NCI-H69 (cell line): ENCODE data around the gene FAF1.
"Not testable (repeated sequence)": the region's sequence is repeated elsewhere in the genome, so short reads cannot be mapped to it uniquely, and the experiment has no call there.

Experiments
- DNase-seq: peaks from one replicate; lab custom pipeline; 2025; lab: John Stamatoyannopoulos, UW

Gene FAF1

DNA sequence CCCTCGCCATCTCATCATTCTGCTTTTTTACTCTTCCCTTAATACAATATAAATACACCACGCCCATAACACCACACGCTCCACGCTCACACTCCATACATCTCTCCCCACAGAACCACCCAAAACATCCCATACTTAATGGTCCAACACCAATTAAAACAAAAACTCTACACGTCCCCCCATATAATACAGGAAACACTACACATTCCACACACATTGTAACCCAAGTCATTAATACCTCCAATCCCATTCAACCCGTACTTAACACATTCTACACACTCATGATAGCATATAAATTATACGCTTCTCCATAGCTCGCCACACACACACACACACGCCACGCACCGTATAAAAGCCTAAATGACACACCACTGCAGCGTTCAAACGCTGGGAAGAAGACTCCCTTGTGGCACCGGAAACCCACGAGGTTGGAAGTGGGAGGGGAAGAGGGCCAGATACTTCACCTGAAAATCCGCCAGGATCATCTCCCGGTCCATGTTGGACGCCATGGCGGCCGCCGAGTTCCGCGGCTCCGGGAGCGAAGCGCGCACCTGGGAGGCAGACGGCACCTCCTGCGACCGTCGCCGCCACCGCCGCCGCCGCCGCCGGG lies 659 bp downstream of the FAF1 start:
- peak; percentile 70 for DNase-seq

DNA sequence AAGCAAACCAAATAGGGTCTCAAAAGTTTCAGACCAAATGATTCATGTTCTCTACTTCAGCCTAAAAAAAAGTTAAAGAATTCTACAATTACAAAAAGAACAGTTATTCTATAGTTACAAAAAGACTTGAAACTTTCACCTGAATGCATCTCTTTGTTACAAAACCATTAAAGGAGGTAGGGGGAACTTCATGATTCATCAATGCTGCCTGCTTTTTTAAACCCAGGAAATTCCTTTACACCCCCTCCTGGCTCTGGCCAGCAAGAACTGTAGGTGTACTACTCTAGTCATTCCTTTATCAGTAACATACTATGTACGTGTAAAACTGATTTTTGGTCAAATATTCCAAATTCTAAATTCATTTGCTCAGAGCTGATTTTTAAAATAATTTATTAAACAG lies 5.0 kb downstream of the FAF1 start:
- no peak for DNase-seq

DNA sequence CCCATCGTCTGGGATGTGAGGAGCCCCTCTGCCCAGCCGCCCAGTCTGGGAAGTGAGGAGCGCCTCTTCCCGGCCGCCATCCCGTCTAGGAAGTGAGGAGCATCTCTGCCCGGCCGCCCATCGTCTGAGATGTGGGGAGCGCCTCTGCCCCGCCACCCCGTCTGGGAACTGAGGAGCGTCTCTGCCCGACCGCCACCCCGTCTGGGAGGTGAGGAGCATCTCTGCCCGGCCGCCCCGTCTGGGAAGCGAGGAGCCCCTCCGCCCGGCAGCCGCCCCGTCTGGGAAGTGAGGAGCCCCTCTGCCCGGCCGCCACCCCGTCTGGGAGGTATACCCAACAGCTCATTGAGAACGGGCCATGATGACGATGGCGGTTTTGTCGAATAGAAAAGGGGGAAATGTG lies 7.5 kb downstream of the FAF1 start:
- DNase-seq = not testable (repeated sequence)

DNA sequence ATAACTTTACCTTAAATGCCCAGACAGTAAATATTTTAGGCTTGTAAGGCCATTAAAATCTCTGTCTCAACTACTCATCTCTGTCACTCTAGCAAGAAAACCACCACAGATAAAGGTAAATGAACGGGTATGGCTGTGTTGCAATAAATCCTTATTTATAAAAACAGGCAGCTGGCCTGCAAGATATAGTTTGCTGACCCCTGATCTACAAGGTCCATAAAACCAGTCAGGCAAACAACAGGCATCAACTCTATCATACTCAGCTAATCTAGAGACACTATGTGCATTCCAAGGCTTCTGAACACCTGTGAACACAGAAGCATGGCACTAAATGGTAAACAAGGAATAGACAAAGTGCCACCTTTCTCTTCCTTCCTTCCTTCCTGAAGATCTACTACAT lies 9.7 kb downstream of the FAF1 start:
- DNase-seq = no peak

DNA sequence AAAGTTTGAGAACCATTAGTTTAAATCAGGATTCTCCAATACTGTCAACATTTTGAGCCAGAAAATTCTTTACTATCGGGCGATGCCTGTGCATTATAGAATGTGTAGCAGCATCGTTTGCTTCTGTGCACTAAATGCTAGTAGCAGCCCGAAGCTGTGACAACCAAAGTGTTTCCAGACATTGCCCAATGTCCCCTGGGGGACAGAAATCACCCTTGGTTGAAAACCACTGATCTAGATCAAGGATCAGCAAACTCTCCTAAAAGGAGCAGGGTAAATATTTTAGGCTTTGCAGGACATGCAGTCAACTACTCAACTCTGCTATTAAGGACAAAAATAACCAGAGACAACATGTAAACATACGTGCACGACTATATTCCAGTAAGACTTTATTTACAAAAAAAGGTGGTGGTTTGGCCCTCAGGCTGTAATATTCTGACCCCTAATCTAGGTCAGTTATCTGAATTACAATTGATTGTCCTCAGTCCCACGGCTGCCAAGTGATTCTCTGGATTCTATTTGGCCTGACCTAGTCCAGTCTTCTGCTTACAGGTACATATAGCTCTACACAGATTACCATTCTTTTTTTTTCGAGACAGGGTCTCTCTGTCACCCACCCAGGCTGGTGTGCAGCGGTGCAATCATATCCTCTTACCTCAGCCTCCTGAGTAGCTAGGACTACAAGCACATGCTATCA lies 10.6 kb downstream of the FAF1 start:
- DNase-seq = no peak

DNA sequence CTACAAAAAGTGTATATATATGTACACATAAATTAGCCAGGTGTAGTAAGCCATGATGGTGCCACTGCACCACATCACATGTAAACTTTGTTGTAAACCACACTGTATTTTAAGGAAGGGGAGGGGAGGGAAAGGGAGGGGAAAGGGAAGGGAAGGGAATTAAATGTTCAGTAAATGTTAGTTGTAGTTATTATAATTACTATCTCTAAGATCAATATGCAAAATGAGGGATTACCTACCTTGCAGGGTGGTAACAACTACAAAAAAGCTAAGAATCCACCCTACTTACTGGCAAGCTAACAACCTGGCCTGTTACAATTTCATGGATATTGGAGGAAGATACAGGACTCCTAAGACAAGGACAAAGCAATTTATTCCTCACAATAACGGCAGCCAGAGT lies 17.7 kb downstream of the FAF1 start:
- DNase-seq = no peak

DNA sequence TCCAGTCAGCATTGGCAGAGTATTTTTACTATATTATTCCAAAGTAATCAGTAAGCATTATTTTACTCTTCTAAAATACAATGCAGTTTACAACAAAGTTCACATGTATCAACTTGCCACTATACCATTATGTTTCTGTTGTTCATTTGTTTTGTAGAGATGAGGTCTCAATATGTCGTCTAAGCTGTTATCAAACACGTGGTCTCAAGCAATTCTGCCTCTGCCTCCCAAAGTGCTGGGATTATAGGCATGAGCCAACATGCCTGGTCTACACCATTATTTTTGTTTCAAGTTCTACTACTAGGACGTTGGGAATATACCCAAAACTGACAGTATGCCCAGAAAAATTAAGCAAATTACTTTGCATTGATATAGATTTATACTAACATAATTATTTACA lies 19.8 kb downstream of the FAF1 start:
- no peak for DNase-seq

DNA sequence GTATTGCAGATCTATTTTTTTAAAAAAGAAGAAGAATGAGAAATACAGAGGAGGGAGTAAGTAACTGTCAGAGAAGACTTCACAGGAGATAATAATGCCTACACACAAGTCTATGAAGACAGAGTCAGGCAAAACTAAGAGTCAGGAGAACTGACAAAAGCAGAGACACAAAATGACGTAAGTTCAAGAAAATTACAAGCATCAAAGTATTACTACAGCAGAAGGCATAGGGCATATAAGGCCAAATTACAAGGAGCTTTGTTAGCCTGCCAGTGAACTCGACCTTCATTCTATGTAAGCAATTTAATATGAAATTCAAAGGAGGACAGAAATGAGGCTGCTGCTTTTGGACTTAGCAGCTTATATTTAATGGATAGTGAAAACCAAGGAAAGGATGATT lies 23.7 kb downstream of the FAF1 start:
- no peak for DNase-seq

DNA sequence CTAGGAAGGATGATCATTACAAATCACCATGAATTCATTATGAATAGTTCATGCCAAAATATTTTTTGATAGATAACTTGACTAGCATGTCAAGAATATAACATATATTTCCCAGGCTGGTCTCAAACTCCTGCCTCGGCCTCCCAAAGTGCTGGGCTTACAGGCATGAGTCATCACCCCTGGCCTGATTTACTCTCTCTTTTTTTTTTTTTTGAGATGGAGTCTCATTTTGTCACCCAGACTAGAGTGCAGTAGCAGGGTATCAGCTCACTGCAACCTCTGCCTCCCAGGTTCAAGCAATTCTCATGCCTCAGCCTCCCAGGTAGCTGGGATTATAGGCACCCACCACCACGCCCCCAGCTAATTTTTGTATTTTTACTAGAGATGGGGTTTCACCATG lies 24.8 kb downstream of the FAF1 start:
- DNase-seq = not testable (repeated sequence)

DNA sequence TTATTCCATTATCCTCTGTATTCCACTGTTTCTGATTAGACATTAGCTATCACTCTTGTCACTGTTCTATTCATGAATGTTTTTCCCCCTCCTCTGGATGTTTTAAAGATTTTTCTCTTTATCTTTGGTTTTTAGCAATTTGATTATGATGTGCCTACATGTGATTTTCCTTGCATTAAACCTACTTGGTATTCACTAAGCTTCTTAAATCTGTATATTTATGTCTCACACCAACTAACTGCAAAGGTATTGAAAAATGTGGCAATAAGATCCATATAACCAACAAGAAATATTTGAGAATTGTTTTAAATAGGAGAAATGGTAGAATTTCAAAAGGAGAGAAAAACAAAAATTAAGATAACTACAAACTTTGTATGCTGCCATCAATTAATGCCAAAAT lies 25.2 kb downstream of the FAF1 start:
- DNase-seq = no peak

DNA sequence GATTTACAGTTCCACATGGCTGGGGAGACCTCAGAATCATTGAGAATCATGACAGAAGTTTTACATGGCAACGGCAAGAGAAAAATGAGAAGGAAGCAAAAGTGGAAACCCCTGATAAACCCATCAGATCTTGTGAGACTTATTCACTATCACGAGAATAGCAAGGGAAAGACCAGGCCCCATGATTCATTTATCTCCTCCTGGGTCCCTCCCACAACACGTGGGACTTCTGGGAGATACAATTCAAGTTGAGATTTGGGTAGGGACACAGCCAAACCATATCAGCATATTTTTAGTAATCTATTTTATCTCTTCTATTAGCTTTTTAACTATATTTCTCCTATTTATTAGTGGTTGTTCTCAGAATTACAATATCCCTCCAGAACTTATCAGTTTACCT lies 26.3 kb downstream of the FAF1 start:
- not testable (repeated sequence) for DNase-seq

DNA sequence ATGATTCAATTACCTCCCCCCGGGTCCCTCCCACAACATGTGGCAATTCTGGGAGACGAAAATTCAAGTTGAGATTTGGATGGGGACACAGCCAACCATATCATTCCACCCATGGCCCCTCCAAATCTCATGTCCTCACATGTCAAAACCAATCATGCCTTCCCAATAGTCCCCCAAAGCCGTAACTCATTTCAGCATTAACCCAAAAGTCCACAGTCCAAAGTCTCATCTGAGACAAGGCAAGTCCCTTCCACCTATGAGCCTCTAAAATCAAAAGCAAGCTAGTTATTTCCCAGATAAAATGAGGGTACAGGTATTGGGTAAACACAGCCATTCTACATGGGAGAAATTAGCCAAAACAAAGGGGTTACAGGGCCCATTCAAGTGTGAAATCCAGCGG lies 28.0 kb downstream of the FAF1 start:
- not testable (repeated sequence) for DNase-seq

DNA sequence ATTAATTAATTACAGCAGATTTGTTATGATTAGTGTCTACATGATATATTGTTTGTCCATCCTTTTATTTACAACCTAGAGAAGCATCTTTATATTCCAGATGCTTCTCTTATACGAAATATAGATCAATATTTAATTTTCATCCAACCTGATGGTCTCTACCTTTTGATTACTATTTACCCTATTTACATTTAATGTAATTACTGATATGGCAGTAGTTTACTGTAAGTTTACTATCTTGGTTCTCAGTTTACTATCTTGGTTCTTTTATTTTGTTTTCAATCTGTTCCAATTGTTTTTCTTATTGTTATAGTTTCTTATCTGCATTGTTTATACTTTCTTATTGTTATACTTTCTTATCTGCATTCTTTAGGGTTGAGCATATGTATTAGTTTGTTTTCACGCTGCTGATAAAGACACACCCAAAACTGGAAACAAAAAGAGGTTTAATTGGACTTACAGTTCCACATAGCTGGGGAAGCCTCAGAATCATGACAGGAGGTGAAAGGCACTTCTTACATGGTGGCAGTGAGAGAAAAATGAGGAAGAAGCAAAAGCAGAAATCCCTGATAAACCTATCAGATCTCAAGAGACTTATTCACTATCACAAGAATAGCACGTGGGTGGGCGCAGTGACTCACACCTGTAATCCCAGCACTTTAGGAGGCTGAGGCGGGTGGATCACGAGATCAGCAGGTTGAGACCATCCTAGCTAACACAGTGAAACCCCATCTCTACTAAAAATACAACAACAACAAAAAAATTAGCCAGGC lies 28.9 kb downstream of the FAF1 start:
- no peak for DNase-seq

DNA sequence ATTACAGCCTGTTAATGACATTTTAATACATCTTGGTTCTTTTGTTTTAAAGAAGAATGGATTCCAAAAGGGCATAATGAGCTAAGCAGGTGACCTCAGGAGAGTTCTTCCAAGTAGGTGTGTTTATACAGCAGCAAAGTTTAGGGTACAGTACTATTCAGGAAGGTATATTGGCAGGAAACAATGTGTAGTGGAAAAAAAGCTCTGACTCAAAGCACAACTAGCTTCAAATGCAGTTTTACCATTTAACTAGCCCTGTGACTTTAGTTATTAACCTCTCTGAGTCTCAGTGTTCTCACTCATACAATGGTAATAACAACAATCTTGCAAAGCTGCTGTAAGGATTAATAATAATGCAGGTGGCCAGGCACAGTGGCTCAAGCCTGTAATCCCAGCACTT lies 29.9 kb downstream of the FAF1 start:
- DNase-seq = no peak

DNA sequence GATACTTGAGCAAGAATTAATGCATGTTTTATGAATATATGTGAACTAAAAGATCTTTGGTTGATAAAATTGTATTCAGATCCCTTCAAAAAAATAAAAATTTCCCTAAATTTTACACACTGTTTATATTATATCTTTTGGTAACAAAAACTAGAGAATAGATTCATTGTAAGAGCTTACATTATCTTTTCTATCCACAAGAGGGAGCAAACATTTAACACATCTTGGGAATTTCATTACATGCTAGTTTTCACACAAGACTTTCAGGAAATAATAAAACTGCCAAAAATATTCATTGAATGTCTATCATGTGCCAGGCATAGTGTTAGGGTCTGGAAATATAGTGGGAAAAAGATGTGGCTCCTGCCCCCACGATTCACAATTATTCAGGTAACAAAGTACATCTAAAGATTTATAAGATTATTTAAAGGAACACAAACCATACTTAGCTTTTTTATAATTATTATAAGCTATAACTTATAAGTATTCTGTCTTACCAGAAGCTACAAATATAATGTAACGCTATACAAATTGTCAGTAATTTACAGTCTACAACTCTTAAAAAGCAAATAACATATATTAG lies 30.6 kb downstream of the FAF1 start:
- DNase-seq = peak; percentile 38

DNA sequence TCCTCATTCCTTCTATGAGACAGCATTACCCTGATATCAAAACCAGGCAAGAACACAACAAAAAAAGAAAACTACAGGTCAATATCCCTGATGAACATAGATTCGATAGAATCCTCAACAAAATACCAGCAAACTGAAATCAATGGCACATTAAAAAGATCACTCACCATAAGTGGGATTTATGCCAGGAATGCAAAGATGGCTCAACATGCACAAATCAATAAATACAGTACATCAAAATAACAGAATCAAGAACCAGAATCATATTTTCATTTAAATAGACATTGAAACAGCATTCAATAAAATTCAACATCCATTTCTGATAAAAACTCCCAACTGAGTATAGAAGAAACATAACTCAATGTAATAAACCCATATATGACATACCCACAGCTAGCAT lies 36.5 kb downstream of the FAF1 start:
- DNase-seq = no peak

DNA sequence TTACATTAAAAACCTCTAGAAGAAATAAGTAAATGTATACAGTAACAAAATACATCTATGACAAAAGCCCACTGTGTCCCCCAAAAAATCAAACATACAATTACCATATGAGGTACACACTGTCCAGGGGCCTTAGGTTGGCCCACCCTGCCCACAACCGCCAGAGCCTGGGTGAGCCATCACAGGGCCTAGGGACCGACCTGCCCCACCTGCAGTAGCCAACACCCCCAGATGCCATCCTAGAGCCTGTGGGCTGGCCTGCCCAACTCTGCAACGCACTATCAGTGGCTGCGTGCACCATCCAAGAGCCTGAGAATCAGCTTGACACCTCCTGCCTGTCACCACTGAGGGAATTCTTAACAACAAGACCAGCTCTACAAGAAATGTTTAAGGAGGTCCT lies 39.0 kb downstream of the FAF1 start:
- no peak for DNase-seq

DNA sequence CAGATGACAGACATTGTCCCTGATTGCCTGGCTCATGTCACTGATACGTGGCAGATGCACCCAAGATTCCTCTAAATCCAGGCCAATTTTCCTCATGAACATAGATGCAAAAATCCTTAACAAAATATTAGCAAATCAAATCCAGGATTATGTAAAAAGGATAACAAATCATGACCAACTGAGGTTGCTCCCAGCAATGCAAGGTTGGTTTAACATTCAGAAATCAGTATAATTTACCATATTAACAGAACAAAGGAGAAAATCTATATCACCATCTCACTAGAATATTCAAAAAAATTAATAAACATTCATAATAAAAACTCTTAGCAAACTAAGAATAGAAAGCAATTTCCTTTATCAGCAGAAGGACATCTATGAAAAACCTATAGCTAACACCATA lies 39.7 kb downstream of the FAF1 start:
- no peak for DNase-seq

DNA sequence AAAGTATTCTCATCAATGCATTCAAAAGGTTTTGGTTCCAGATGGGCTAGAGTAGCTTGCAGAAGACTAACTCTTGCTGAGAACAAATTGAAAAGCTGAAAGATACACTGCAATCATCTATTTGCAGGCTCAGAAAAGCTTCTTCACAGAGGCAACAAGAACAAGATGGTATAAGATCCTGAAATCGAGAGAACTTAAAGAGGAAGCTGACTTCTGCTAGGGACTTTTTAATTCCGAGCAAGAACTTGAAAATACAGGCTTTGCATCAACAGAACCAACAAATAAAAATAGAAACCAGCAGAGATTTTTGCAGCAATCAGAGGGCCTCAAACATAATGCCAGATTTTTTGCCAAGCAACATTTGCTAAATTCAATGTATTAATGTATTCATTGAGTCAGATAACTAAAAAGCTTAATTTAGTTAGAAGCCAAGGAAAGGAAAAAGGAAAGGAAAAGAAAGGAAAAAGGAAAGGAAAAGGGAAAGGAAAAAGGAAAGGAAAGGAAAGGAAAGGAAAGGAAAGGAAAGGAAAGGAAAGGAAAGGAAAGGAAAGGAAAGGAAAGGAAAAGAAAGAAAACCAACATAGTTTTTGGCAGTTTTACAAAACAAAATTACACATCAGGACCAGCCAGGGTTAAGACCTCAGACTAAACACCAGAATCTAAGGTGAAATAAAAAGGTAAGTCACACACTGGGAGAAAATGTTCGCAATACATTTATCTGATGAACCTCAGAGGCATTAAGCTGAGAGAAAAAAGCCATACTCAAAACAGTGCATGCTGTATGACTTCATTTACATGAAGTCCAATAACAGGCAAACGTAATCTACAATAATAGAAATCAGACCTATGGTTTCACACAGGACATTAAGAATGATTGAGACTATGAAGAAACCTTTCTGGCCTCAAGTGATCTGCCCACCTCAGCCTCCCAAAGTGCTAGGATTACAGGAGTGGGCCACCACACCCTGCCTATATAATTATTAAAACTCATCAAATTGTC lies 42.6 kb downstream of the FAF1 start:
- DNase-seq = no peak

DNA sequence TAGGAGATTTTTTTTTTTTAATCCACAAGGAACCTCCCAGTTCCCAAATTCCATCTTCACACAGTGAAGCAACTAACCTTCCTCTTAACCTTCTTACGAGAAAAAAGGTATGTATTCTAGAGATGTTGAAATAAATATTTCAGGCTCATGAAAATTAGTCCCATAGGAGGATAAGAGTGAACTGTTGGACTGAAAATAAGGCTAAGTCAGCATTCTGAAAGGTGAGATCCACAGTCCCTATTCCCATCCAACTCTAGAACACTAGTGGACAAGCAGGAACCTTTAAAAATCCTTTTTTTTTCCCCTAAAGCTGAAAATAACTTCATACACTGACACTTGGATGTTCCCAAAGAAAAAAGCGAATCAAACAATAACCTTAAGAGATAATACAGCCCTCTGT lies 44.4 kb downstream of the FAF1 start:
- DNase-seq = no peak

DNA sequence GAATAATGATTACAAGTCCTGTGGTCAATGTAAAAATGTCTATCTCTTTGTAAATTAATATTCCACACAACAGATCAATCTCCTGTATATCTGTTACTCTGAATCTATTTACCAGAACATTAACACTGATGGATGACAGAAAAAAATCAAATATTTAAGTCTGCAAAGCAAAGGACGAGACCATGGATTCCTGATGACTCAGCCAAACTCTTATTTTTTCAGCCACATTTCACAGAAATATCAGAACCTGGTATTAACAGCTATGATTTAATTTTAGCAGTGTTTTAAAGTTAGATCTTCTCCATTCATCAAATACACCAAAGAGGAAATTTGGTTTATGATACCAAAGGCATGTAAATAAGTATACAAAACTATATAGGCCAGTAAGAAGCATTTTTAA lies 46.1 kb downstream of the FAF1 start:
- DNase-seq = no peak

DNA sequence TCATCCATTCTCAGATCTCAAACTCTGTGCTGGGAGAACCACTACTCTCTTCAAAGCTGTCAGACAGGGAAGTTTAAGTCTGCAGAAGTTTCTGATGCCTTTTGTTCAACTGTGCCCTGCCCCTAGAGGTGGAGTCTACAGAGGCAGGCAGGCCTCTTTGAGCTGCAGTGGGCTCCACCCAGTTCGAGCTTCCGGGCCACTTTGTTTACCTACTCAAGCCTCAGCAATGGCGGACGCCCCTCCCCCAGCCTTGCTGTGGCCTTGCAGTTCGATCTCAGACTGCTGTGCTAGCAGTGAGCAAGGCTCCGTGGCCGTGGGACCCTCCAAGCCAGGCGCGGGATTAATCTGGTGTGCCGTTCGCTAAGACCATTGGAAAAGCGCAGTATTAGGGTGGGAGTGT lies 49.7 kb downstream of the FAF1 start:
- DNase-seq = not testable (repeated sequence)
